A549 (cell line): ENCODE measurements around the gene RIMBP2. TPM values are rescaled to one million over a fixed set of nuclear protein-coding genes. Genes with fewer than 3 reads are reported as not detected.
A peak's percentile ranks its signal among the peaks of the same experiment; 100 is the strongest.

ENCODE experiments used
- ATAC-seq, 2 experiments: fragments of 200-7000 bp in 1 of 2; fragments of >200 bp in 1 of 2; cut with Nextera tagmentation in 1 of 2; cut with Tn5 transposase in 1 of 2; 3 replicates each; pipeline versions ENCODE4 v1.8.0 to v1.9.1; 2018 to 2020; ENCODE audit warnings: mild to moderate bottlenecking in 1 of 2, moderate library complexity in 1 of 2
- CTCF ChIA-PET: fragments of 300-600 bp; sonication (Branson Sonifier 250); formaldehyde crosslinking; extraction: SDS; loops from one replicate; lab custom pipeline; 2021; ENCODE audit warnings: antibody characterized with exemption, inconsistent platforms; lab: Yijun Ruan, JAX
- POLR2A ChIA-PET: fragments of 350-600 bp; formaldehyde crosslinking; extraction: SDS; loops from one replicate; lab custom pipeline; 2021; ENCODE audit warnings: antibody characterized with exemption, inconsistent platforms; lab: Yijun Ruan, JAX
- DNase-seq, 2 experiments: peaks; one replicate each; pipeline versions ENCODE4 v3.0.0 to v3.0.0-alpha.2; 2011 to 2016; ENCODE audit warnings: low read depth in 1 of 2, low spot score in 1 of 2
- FAIRE-seq: peaks from 2 replicates; lab custom pipeline; 2011; peaks lifted over from hg19 to GRCh38; lab: Jason Lieb, UNC
- H3K27ac ChIP-seq, 2 experiments: fragments of >200 bp; sonication (Bioruptor Twin); formaldehyde crosslinking; 3 replicates each; pipeline ENCODE4 v1.5.1; 2016 to 2017
- H3K4me1 ChIP-seq: fragments of >200 bp; sonication (Bioruptor Twin); formaldehyde crosslinking; 3 replicates; pipeline ENCODE4 v1.6.1; 2016
- H3K4me2 ChIP-seq: fragments of >200 bp; sonication (Bioruptor Twin); formaldehyde crosslinking; 3 replicates; pipeline ENCODE4 v1.6.1; 2016
- H3K4me3 ChIP-seq: fragments of >200 bp; sonication (Bioruptor Twin); formaldehyde crosslinking; 3 replicates; pipeline ENCODE4 v1.5.1; 2016
- H3K9me3 ChIP-seq: fragments of >200 bp; sonication (Bioruptor Twin); formaldehyde crosslinking; 3 replicates; pipeline ENCODE4 v1.6.1; 2016
- BHLHE40 ChIP-seq: IDR thresholded peaks from 2 replicates; pipeline ENCODE4 v1.6.1; 2012; ENCODE audit warnings: low read depth, low read length, inconsistent platforms
- CBX2 ChIP-seq: fragments of 200-600 bp; sonication (generic); IDR thresholded peaks from 2 replicates; pipeline ENCODE4 v1.6.1; 2016; ENCODE audit warnings: low read depth, mild to moderate bottlenecking, borderline replicate concordance
- CEBPB ChIP-seq, 2 experiments: fragments of >200 bp in 1 of 2; sonication (Bioruptor Twin) in 1 of 2; formaldehyde crosslinking in 1 of 2; IDR thresholded peaks; 2 replicates each; pipeline ENCODE4 v1.6.1; 2012 to 2016
- CHD2 ChIP-seq: fragments of 150-350 bp; IDR thresholded peaks from 2 replicates; pipeline ENCODE4 v1.6.1; 2014; ENCODE audit warnings: low read length; ENCODE audit not compliant: partially characterized antibody
- CTCF ChIP-seq: fragments of >200 bp; sonication (Bioruptor Twin); formaldehyde crosslinking; IDR thresholded peaks from 3 replicates; pipeline ENCODE4 v1.5.1; 2016
- EHMT2 ChIP-seq: fragments of 200-600 bp; sonication (generic); IDR thresholded peaks from 2 replicates; pipeline ENCODE4 v1.6.1; 2016; ENCODE audit warnings: antibody characterized with exemption, low read depth, mild to moderate bottlenecking, moderate library complexity
- ELK1 ChIP-seq: fragments of 150-350 bp; IDR thresholded peaks from 2 replicates; pipeline ENCODE4 v1.6.1; 2014; ENCODE audit warnings: low read depth, mild to moderate bottlenecking, low read length
- ESRRA ChIP-seq: fragments of 150-350 bp; IDR thresholded peaks from 2 replicates; pipeline ENCODE4 v1.6.1; 2014; ENCODE audit warnings: mild to moderate bottlenecking, low read length, borderline replicate concordance
- FOXS1 ChIP-seq: fragments of 250-450 bp; sonication (Bioruptor Pico); IDR thresholded peaks from 2 replicates; pipeline ENCODE4 v1.5.0; 2020; ENCODE audit warnings: mild to moderate bottlenecking, moderate library complexity
- HES2 ChIP-seq: fragments of >200 bp; sonication (Bioruptor Twin); formaldehyde crosslinking; IDR thresholded peaks from 2 replicates; pipeline ENCODE4 v1.6.1; 2016
- HOXA7 ChIP-seq: fragments of 250-450 bp; sonication (Bioruptor Pico); IDR thresholded peaks from 2 replicates; pipeline ENCODE4 v1.5.0; 2020; ENCODE audit warnings: mild to moderate bottlenecking, moderate library complexity
- MAX ChIP-seq: IDR thresholded peaks from 2 replicates; pipeline ENCODE4 v1.6.1; 2012
- MAZ ChIP-seq: fragments of 150-350 bp; IDR thresholded peaks from 2 replicates; pipeline ENCODE4 v1.6.1; 2014; ENCODE audit warnings: antibody characterized with exemption, low read depth, low read length, borderline replicate concordance
- NFE2L2 ChIP-seq: fragments of 150-350 bp; conservative IDR thresholded peaks from 2 replicates; pipeline ENCODE4 v1.6.1; 2014; ENCODE audit warnings: low read length
- PBX3 ChIP-seq: IDR thresholded peaks from 2 replicates; pipeline ENCODE4 v1.6.1; 2012
- RAD21 ChIP-seq, 2 experiments: fragments of >200 bp in 1 of 2; sonication (Bioruptor Twin) in 1 of 2; formaldehyde crosslinking in 1 of 2; IDR thresholded peaks in 1 of 2; conservative IDR thresholded peaks in 1 of 2; 2 replicates in 1 of 2; 3 replicates in 1 of 2; pipeline ENCODE4 v1.6.1; 2012 to 2018; ENCODE audit warnings: inconsistent platforms in 1 of 2
- RCOR1 ChIP-seq: fragments of 150-350 bp; IDR thresholded peaks from 2 replicates; pipeline ENCODE4 v1.6.1; 2014; ENCODE audit warnings: antibody characterized with exemption, low read length, low read depth
- REST ChIP-seq: fragments of 200-600 bp; sonication (generic); IDR thresholded peaks from 2 replicates; pipeline ENCODE4 v1.6.1; 2016; ENCODE audit warnings: antibody characterized with exemption, mild to moderate bottlenecking, moderate library complexity
- SMC3 ChIP-seq: fragments of >200 bp; sonication (Bioruptor Twin); formaldehyde crosslinking; IDR thresholded peaks from 3 replicates; pipeline ENCODE4 v1.6.1; 2018; ENCODE audit warnings: inconsistent platforms
- SREBF2 ChIP-seq: fragments of 450-650 bp; IDR thresholded peaks from 2 replicates; pipeline ENCODE4 v1.6.1; 2014; ENCODE audit warnings: mild to moderate bottlenecking, moderate library complexity
- TP53 ChIP-seq: fragments of 250-450 bp; sonication (Bioruptor Pico); IDR thresholded peaks from 2 replicates; pipeline ENCODE4 v1.5.0; 2021; ENCODE audit warnings: mild to moderate bottlenecking, moderate library complexity
- USF2 ChIP-seq: fragments of 450-650 bp; IDR thresholded peaks from 2 replicates; pipeline ENCODE4 v1.6.1; 2014; ENCODE audit warnings: antibody characterized with exemption
- ZC3H11A ChIP-seq: fragments of 450-650 bp; IDR thresholded peaks from 2 replicates; pipeline ENCODE4 v1.6.1; 2014; ENCODE audit warnings: antibody characterized with exemption, mild to moderate bottlenecking
- ZFP36 ChIP-seq: fragments of 450-650 bp; IDR thresholded peaks from 2 replicates; pipeline ENCODE4 v1.6.1; 2014; ENCODE audit warnings: borderline replicate concordance; ENCODE audit not compliant: partially characterized antibody
- ZSCAN20 ChIP-seq: fragments of 250-450 bp; sonication (Bioruptor Pico); IDR thresholded peaks from 2 replicates; pipeline ENCODE4 v1.8.0; 2022; ENCODE audit warnings: mild to moderate bottlenecking, moderate library complexity
- WGBS: methylation state at CpG from one replicate; pipeline ENCODE4 v1.1.6; 2017; ENCODE audit errors: missing lambda C conversion rate; 5-methylcytosine and 5-hydroxymethylcytosine counted together
- polyA plus RNA-seq, 4 experiments: library from polyadenylated mRNA; depleted of rRNA in 3 of 4; stranded (reverse); fragments of >200 nt; fragmentation: RNase III in 1 of 4; extraction: RNeasy Plus Mini Kit Qiagen cat#74134 plus additional on column Dnase treatment in 1 of 4; gene quantifications; 2 replicates in 3 of 4; 3 replicates in 1 of 4; pipeline ENCODE4 v1.2.3, GENCODE V29; 2011 to 2017

The RIMBP2 gene
- polyA plus RNA-seq, 2 of the 4 experiments (the other 2 are of a cell fraction): not detected

- Histone ChIP-seq H3K4me3 (no peak overlapping the region), H3K9me3 (no peaks in the 10 kb centered on the region), H3K4me1 (no peaks in the 10 kb centered on the region), H3K27ac (no peak overlapping the region), H3K4me2 (no peak overlapping the region)
- CTCF ChIA-PET: interaction anchor here (0.6 to 7.9 kb wide), 40 partner anchors 9 to 1048 kb away, joined by 3 to 46 read pairs (median 4); partner anchors contain the start of gene RIMBP2
- POLR2A ChIA-PET: no interaction called here
- peak; percentile 58 to 66 for DNase-seq
- TF ChIP-seq ZC3H11A (no peak), CHD2 (no peak), CBX2 (no peak), ZFP36 (no peak), EHMT2 (no peak), RAD21 (conservative IDR thresholded peaks at IDR 0.05 in 1 of 2, IDR thresholded peaks at IDR 0.05 in 1 of 2) (peak; percentile 86 to 97), SMC3 (peak; percentile 74), HES2 (no peak), CTCF (peak; percentile 85), BHLHE40 (no peak), MAZ (no peak), MAX (0 out of 2 replicates have a peak, but pooled peaks have one; percentile 15), FOXS1 (CRISPR knock-in tag) (no peak)
- 6% methylated on average over 13 of the region's 13 CpGs for WGBS
- peak; percentile 93 to 98 for ATAC-seq
- peak; percentile 7 for FAIRE-seq
Observed at GRCh38 chr12:130747867-130748740, 32.0 kb upstream of the RIMBP2 start.

GRCh38 chr12:130746546-130746945 is 30.4 kb upstream of the RIMBP2 start:
- 25% methylated on average over 9 of the region's 9 CpGs for WGBS
- Histone ChIP-seq H3K4me2 (no peak overlapping the region), H3K4me3 (no peak overlapping the region), H3K4me1 (no peaks in the 10 kb centered on the region), H3K9me3 (no peaks in the 10 kb centered on the region), H3K27ac (no peak overlapping the region)
- ChIA-PET CTCF (interaction anchor here (1.1 to 2.0 kb wide), 7 partner anchors 14 to 466 kb away, joined by 3 to 9 read pairs (median 7); no protein-coding TSS in a partner anchor), POLR2A (no interaction called here)
- no peak for DNase-seq
- FAIRE-seq: no peak
- ATAC-seq: no peak
- no peak for TF ChIP-seq NFE2L2
- TF ChIP-seq ESRRA: no peak
- TF ChIP-seq PBX3: no peak
- no peak for TF ChIP-seq MAX
- no peak for TF ChIP-seq HOXA7 (CRISPR knock-in tag)
- TF ChIP-seq SMC3: no peak
- no peak for TF ChIP-seq TP53 (CRISPR knock-in tag)
- TF ChIP-seq RCOR1: no peak
- no peak for TF ChIP-seq USF2
- no peak for TF ChIP-seq CEBPB (IDR thresholded peaks at IDR 0.05)
- TF ChIP-seq ZSCAN20 (CRISPR knock-in tag): no peak
- no peak for TF ChIP-seq ELK1
- no peak for TF ChIP-seq REST
- no peak for TF ChIP-seq SREBF2
